ENCODE results near the gene CST4.

The CST4 gene

GRCh38 chr20:23658989-23659609 is 29.7 kb downstream of the CST4 start:
- in situ Hi-C loops (cut with HindIII; ENCODE audit: low sequenced_read_pairs) = no loop called here
- DNase-seq (ENCODE audit: low read depth) = no peak
- TF ChIP-seq CTCF (IDR thresholded peaks at IDR 0.05; ENCODE audit: low read depth, low read length, missing control alignments) = no peak
- no peak overlapping the region for H3K4me3 ChIP-seq (ENCODE audit: low read depth, low read length)

- no peak for TF ChIP-seq CTCF (IDR thresholded peaks at IDR 0.05; ENCODE audit: low read depth, low read length, missing control alignments)
- DNase-seq (ENCODE audit: low read depth) = no peak
- in situ Hi-C loops (cut with HindIII; ENCODE audit: low sequenced_read_pairs) = no loop called here
- H3K4me3 ChIP-seq (ENCODE audit: low read depth, low read length) = no peak overlapping the region
Observed at GRCh38 chr20:23658336-23658735, 30.5 kb downstream of the CST4 start.

GRCh38 chr20:23657202-23657601 is 31.6 kb downstream of the CST4 start:
- no peak for TF ChIP-seq CTCF (IDR thresholded peaks at IDR 0.05; ENCODE audit: low read depth, low read length, missing control alignments)
- no peak overlapping the region for H3K4me3 ChIP-seq (ENCODE audit: low read depth, low read length)
- in situ Hi-C loops (cut with HindIII; ENCODE audit: low sequenced_read_pairs) = no loop called here
- no peak for DNase-seq (ENCODE audit: low read depth)

GRCh38 chr20:23656372-23656771 is 32.5 kb downstream of the CST4 start:
- DNase-seq (ENCODE audit: low read depth) = no peak
- no peak for TF ChIP-seq CTCF (IDR thresholded peaks at IDR 0.05; ENCODE audit: low read depth, low read length, missing control alignments)
- in situ Hi-C loops (cut with HindIII; ENCODE audit: low sequenced_read_pairs) = no loop called here
- no peak overlapping the region for H3K4me3 ChIP-seq (ENCODE audit: low read depth, low read length)

GRCh38 chr20:23655491-23656211 is 33.2 kb downstream of the CST4 start:
- no peak for DNase-seq (ENCODE audit: low read depth)
- TF ChIP-seq CTCF (IDR thresholded peaks at IDR 0.05; ENCODE audit: low read depth, low read length, missing control alignments) = no peak
- no peak overlapping the region for H3K4me3 ChIP-seq (ENCODE audit: low read depth, low read length)
- in situ Hi-C loops (cut with HindIII; ENCODE audit: low sequenced_read_pairs) = no loop called here

- TF ChIP-seq CTCF (IDR thresholded peaks at IDR 0.05; ENCODE audit: low read depth, low read length, missing control alignments) = no peak
- H3K4me3 ChIP-seq (ENCODE audit: low read depth, low read length) = no peak overlapping the region
- DNase-seq (ENCODE audit: low read depth) = no peak
- in situ Hi-C loops (cut with HindIII; ENCODE audit: low sequenced_read_pairs) = no loop called here
Observed at GRCh38 chr20:23654717-23655116, 34.1 kb downstream of the CST4 start.
